Measurements from ENCODE around the gene DLL1. TPM values are rescaled to one million over a fixed set of nuclear protein-coding genes. Genes with fewer than 3 reads are reported as not detected.

The DLL1 gene
- total and polyA plus RNA-seq, 10 donors = 12.6 to 119 (median 62.8) TPM

- Histone ChIP-seq H3K4me1 (peaks cover 19 to 90% (median 63%) of the 10 kb centered on the region in 6 donors), H3K9me3 (no peaks in the 10 kb centered on the region), H3K27ac (peak overlapping the region in 2 of 8 donors; percentile 76), H3K36me3 (no peaks in the 10 kb centered on the region), H3K27me3 (replicated peaks in 1 of 7) (peaks cover 0 to 63% (median 0%) of the 10 kb centered on the region in 7 donors), H3K4me3 (no peak overlapping the region)
- intact Hi-C loops (cut with DNase I; ENCODE audit: low total_unique reads) = no loop called here
- DNase-seq = no peak
- TF ChIP-seq CTCF (IDR thresholded peaks at IDR 0.05 in 8 of 11, conservative IDR thresholded peaks at IDR 0.05 in 3 of 11) = no peak
- no peak for TF ChIP-seq POLR2A (IDR thresholded peaks at IDR 0.05)
- no peak for TF ChIP-seq POLR2AphosphoS5 (IDR thresholded peaks at IDR 0.05)
- 93 to 100% (median 97%) methylated on average over 8 to 23 of the region's 23 CpGs for WGBS, 5 donors
These were observed 17.7 kb downstream of the DLL1 start for GRCh38 chr6:170273191-170273590.

GRCh38 chr6:170272341-170273065, 18.4 kb downstream of the DLL1 start:
- peak overlapping the region in 6 of 8 donors; percentile 56 to 81 (median 73) for H3K27ac ChIP-seq
- H3K9me3 ChIP-seq = no peaks in the 10 kb centered on the region
- H3K4me1 ChIP-seq = peaks cover 18 to 83% (median 59%) of the 10 kb centered on the region in 6 donors
- TF ChIP-seq CTCF (IDR thresholded peaks at IDR 0.05 in 8 of 11, conservative IDR thresholded peaks at IDR 0.05 in 3 of 11) (no peak), POLR2A (IDR thresholded peaks at IDR 0.05) (no peak), POLR2AphosphoS5 (IDR thresholded peaks at IDR 0.05) (no peak)
- peaks cover 0 to 69% (median 0%) of the 10 kb centered on the region in 7 donors for H3K27me3 ChIP-seq (replicated peaks in 1 of 7)
- DNase-seq = no peak
- H3K4me3 ChIP-seq = peak overlapping the region in 7 of 8 donors; percentile 14 to 66 (median 29)
- WGBS, 5 donors = 69 to 75% (median 72%) methylated on average over 30 of the region's 30 CpGs
- H3K36me3 ChIP-seq = no peaks in the 10 kb centered on the region
- intact Hi-C loops (cut with DNase I; ENCODE audit: low total_unique reads) = no loop called here

- WGBS, 5 donors = 34 to 51% (median 37%) methylated on average over 28 to 32 of the region's 32 CpGs
- no peaks in the 10 kb centered on the region for H3K36me3 ChIP-seq
These were observed 19.0 kb downstream of the DLL1 start for GRCh38 chr6:170271771-170272314.

More at GRCh38 chr6:170271771-170272314, 19.0 kb downstream of the DLL1 start:
- H3K9me3 ChIP-seq = no peaks in the 10 kb centered on the region
- no peak for TF ChIP-seq CTCF (IDR thresholded peaks at IDR 0.05 in 8 of 11, conservative IDR thresholded peaks at IDR 0.05 in 3 of 11)
- TF ChIP-seq POLR2AphosphoS5 (IDR thresholded peaks at IDR 0.05) = peak; percentile 68 to 73 (median 70)
- no peak for TF ChIP-seq POLR2A (IDR thresholded peaks at IDR 0.05)
- DNase-seq = peak; percentile 93
- peak overlapping the region in 7 of 8 donors; percentile 51 to 81 (median 70) for H3K27ac ChIP-seq
- H3K4me1 ChIP-seq = peaks cover 18 to 77% (median 53%) of the 10 kb centered on the region in 6 donors
- intact Hi-C loops (cut with DNase I; ENCODE audit: low total_unique reads) = no loop called here
- H3K4me3 ChIP-seq = peak overlapping the region; percentile 9 to 66 (median 28)
- H3K27me3 ChIP-seq (replicated peaks in 1 of 7) = peaks cover 0 to 65% (median 0%) of the 10 kb centered on the region in 7 donors

All from spleen (tissue), 11 donors.